WTC11 (cell line): ENCODE measurements around the gene CLEC16A. TPM values are rescaled to one million over a fixed set of nuclear protein-coding genes. Genes with fewer than 3 reads are reported as not detected.

Source experiments
- ATAC-seq: fragments of 200-7000 bp; cut with Tn5 transposase; 2 replicates; pipeline ENCODE4 v1.10.0; 2021; ENCODE audit warnings: mild to moderate bottlenecking, moderate library complexity
- CTCF ChIA-PET: fragments of 300-600 bp; sonication (Branson Sonifier 250); formaldehyde crosslinking; loops from one replicate; lab custom pipeline; 2021; ENCODE audit warnings: antibody characterized with exemption; lab: Charles Lee
- POLR2A ChIA-PET: fragments of 350-600 bp; sonication (Branson Sonifier 250); formaldehyde crosslinking; loops from one replicate; lab custom pipeline; 2021; ENCODE audit warnings: antibody characterized with exemption; lab: Charles Lee
- DNase-seq: peaks from one replicate; pipeline ENCODE4 v3.0.0; 2021; ENCODE audit warnings: low spot score
- H3K27ac Mint-ChIP-seq: 2 replicates; pipeline ENCODE4 v1.8.0; 2021; ENCODE audit warnings: mixed read lengths
- H3K27me3 Mint-ChIP-seq: 2 replicates; pipeline ENCODE4 v1.8.0; 2021; ENCODE audit warnings: low read depth, mild to moderate bottlenecking, moderate library complexity, mixed read lengths
- H3K36me3 Mint-ChIP-seq: 2 replicates; pipeline ENCODE4 v1.8.0; 2021; ENCODE audit warnings: mixed read lengths
- H3K4me1 Mint-ChIP-seq: 2 replicates; pipeline ENCODE4 v1.8.0; 2022; ENCODE audit warnings: mixed read lengths
- H3K4me3 Mint-ChIP-seq: 2 replicates; pipeline ENCODE4 v1.8.0; 2021; ENCODE audit warnings: mild to moderate bottlenecking, moderate library complexity, mixed read lengths
- H3K9me3 Mint-ChIP-seq: 2 replicates; pipeline ENCODE4 v1.8.0; 2021; ENCODE audit warnings: mixed read lengths
- CBFB ChIP-seq: sonication (generic); formaldehyde crosslinking; IDR thresholded peaks from 2 replicates; pipeline ENCODE4 v1.8.1; 2022; ENCODE audit warnings: mild to moderate bottlenecking, low read depth, missing genetic modification reagents
- ELF4 ChIP-seq: sonication (generic); formaldehyde crosslinking; IDR thresholded peaks from 2 replicates; pipeline ENCODE4 v1.8.1; 2022; ENCODE audit warnings: low read depth, mild to moderate bottlenecking, moderate library complexity, missing genetic modification reagents
- ETV6 ChIP-seq: sonication (generic); formaldehyde crosslinking; IDR thresholded peaks from 2 replicates; pipeline ENCODE4 v1.8.1; 2022; ENCODE audit warnings: mild to moderate bottlenecking, missing genetic modification reagents
- FOXP1 ChIP-seq: sonication (generic); formaldehyde crosslinking; IDR thresholded peaks from 2 replicates; pipeline ENCODE4 v1.8.0; 2022; ENCODE audit warnings: missing genetic modification reagents, mild to moderate bottlenecking, moderate library complexity, borderline replicate concordance
- GABPB1 ChIP-seq: sonication (generic); formaldehyde crosslinking; IDR thresholded peaks from 2 replicates; pipeline ENCODE4 v1.8.1; 2023; ENCODE audit warnings: mild to moderate bottlenecking, missing genetic modification reagents
- GRHL2 ChIP-seq: fragments of 250-450 bp; sonication (Bioruptor Pico); IDR thresholded peaks from 2 replicates; pipeline ENCODE4 v1.8.0; 2022; ENCODE audit warnings: mild to moderate bottlenecking, moderate library complexity; ENCODE audit not compliant: insufficient replicate concordance, severe bottlenecking
- HMGA2 ChIP-seq: fragments of 250-450 bp; sonication (Bioruptor Pico); IDR thresholded peaks from 2 replicates; pipeline ENCODE4 v1.4.0; 2021; ENCODE audit warnings: mild to moderate bottlenecking, moderate library complexity
- JAZF1 ChIP-seq: fragments of 250-450 bp; sonication (Bioruptor Pico); IDR thresholded peaks from 2 replicates; pipeline ENCODE4 v1.9.0; 2021; ENCODE audit warnings: moderate library complexity, mild to moderate bottlenecking, inconsistent platforms
- JUN ChIP-seq: sonication (generic); formaldehyde crosslinking; IDR thresholded peaks from 2 replicates; pipeline ENCODE4 v1.8.0; 2023; ENCODE audit warnings: mild to moderate bottlenecking, missing genetic modification reagents
- SP1 ChIP-seq: sonication (generic); formaldehyde crosslinking; conservative IDR thresholded peaks from 2 replicates; pipeline ENCODE4 v1.8.1; 2022; ENCODE audit warnings: missing genetic modification reagents
- TEAD4 ChIP-seq: sonication (generic); formaldehyde crosslinking; IDR thresholded peaks from 2 replicates; pipeline ENCODE4 v1.8.0; 2022; ENCODE audit warnings: mild to moderate bottlenecking, missing genetic modification reagents
- ZNF317 ChIP-seq: sonication (generic); formaldehyde crosslinking; IDR thresholded peaks from 2 replicates; pipeline ENCODE4 v1.8.1; 2023; ENCODE audit warnings: low read depth, mild to moderate bottlenecking, moderate library complexity, missing genetic modification reagents, borderline replicate concordance
- ZNF416 ChIP-seq: fragments of 250-450 bp; sonication (Bioruptor Pico); IDR thresholded peaks from 2 replicates; pipeline ENCODE4 v1.9.0; 2021; ENCODE audit warnings: mild to moderate bottlenecking, inconsistent platforms
- total RNA-seq: library from RNA; stranded (reverse); gene quantifications from 3 replicates; pipeline ENCODE4 v1.2.3, GENCODE V29; 2021
- TF ChIP-seq, protein P1 (sequence below): fragments of 250-450 bp; sonication (Bioruptor Pico); conservative IDR thresholded peaks from 2 replicates; pipeline ENCODE4 v1.9.0; 2021; ENCODE audit warnings: mild to moderate bottlenecking
- TF ChIP-seq, protein P2 (sequence below): sonication (generic); formaldehyde crosslinking; IDR thresholded peaks from 2 replicates; pipeline ENCODE4 v1.8.0; 2023; ENCODE audit warnings: mild to moderate bottlenecking, missing genetic modification reagents
- TF ChIP-seq, protein P3 (sequence below): sonication (generic); formaldehyde crosslinking; IDR thresholded peaks from 2 replicates; pipeline ENCODE4 v1.8.1; 2022; ENCODE audit warnings: low read depth, mild to moderate bottlenecking, moderate library complexity, missing genetic modification reagents, borderline replicate concordance
- TF ChIP-seq, protein P4 (sequence below): sonication (generic); formaldehyde crosslinking; IDR thresholded peaks from 2 replicates; pipeline ENCODE4 v1.8.0; 2022; ENCODE audit warnings: mild to moderate bottlenecking, missing genetic modification reagents
- TF ChIP-seq, protein P5 (sequence below): sonication (generic); formaldehyde crosslinking; IDR thresholded peaks from 2 replicates; pipeline ENCODE4 v1.8.0; 2022; ENCODE audit warnings: missing genetic modification reagents
- TF ChIP-seq, protein P6 (sequence below): fragments of 250-450 bp; sonication (Bioruptor Pico); IDR thresholded peaks from 2 replicates; pipeline ENCODE4 v1.9.0; 2021; ENCODE audit warnings: mild to moderate bottlenecking

Gene CLEC16A
- total RNA-seq, 1 experiment from 2014 or later: 14.4 TPM

DNA sequence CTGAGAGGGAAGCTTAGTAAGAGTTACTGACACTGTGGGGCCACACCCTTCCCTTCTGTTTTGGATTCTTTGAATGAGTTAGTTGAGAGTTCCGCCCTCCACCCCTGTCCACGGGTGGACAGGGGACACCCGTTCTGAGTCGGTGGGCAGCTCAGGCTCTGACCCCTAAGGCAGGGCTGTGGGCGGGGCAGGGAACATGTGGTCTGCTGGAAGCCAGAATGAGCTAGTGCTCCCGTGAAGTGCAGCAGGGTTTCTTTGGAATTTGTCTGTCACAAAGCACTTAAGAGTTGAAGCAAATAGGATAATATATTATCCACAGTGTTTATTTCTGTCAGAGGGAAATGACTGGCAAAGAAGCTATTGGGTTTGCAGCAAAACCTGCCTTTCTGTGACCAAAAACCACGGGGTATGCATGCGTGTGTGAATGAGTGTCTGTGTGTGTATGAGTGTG is 90.1 kb downstream of the CLEC16A start:
- TF ChIP-seq HMGA2 (no peak), CBFB (CRISPR knock-in tag) (no peak), GABPB1 (CRISPR knock-in tag) (no peak), FOXP1 (no peak), GRHL2 (CRISPR knock-in tag) (no peak)
- TF ChIP-seq, protein P1, sequence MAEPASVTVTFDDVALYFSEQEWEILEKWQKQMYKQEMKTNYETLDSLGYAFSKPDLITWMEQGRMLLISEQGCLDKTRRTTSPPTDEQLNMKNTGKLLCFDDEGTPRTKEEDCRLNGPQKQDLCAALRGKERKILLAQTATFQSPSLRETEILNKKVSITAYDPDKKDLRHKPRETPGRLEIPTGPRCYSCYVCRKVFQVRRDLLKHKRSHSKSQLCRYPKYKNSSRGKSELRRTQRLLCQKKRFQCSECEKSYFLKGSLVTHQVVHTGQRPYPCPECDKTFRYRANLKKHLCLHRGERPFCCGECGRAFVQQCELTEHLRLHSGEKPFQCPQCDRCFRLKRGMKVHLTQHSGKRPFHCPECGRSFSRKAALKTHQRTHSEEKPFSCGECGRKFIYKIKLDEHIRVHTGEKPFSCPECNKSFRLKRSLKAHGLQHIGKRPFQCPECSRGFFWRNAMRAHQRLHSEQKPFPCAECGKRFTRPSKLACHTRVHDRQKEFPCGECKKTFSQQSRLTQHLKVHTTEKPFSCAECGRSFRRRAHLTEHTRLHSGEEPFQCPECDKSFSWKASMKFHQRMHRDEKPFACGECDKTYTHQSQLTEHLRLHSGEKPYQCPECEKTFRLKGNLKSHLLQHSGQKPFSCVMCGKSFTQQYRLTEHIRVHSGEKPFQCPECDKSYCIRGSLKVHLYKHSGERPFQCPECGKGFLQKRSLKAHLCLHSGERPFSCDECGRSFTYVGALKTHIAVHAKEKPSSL (CRISPR knock-in tag): no peak
- TF ChIP-seq, protein P2, sequence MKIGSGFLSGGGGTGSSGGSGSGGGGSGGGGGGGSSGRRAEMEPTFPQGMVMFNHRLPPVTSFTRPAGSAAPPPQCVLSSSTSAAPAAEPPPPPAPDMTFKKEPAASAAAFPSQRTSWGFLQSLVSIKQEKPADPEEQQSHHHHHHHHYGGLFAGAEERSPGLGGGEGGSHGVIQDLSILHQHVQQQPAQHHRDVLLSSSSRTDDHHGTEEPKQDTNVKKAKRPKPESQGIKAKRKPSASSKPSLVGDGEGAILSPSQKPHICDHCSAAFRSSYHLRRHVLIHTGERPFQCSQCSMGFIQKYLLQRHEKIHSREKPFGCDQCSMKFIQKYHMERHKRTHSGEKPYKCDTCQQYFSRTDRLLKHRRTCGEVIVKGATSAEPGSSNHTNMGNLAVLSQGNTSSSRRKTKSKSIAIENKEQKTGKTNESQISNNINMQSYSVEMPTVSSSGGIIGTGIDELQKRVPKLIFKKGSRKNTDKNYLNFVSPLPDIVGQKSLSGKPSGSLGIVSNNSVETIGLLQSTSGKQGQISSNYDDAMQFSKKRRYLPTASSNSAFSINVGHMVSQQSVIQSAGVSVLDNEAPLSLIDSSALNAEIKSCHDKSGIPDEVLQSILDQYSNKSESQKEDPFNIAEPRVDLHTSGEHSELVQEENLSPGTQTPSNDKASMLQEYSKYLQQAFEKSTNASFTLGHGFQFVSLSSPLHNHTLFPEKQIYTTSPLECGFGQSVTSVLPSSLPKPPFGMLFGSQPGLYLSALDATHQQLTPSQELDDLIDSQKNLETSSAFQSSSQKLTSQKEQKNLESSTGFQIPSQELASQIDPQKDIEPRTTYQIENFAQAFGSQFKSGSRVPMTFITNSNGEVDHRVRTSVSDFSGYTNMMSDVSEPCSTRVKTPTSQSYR (CRISPR knock-in tag): no peak
- TF ChIP-seq, protein P3, sequence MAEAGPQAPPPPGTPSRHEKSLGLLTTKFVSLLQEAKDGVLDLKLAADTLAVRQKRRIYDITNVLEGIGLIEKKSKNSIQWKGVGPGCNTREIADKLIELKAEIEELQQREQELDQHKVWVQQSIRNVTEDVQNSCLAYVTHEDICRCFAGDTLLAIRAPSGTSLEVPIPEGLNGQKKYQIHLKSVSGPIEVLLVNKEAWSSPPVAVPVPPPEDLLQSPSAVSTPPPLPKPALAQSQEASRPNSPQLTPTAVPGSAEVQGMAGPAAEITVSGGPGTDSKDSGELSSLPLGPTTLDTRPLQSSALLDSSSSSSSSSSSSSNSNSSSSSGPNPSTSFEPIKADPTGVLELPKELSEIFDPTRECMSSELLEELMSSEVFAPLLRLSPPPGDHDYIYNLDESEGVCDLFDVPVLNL (CRISPR knock-in tag): no peak
- TF ChIP-seq, protein P4, sequence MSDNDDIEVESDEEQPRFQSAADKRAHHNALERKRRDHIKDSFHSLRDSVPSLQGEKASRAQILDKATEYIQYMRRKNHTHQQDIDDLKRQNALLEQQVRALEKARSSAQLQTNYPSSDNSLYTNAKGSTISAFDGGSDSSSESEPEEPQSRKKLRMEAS (CRISPR knock-in tag): no peak
- TF ChIP-seq, all 79 proteins: peak for 0
- Mint-ChIP-seq H3K36me3 (peaks cover 4% of the 10 kb centered on the region), H3K27me3 (no peaks in the 10 kb centered on the region), H3K4me3 (no peak overlapping the region), H3K27ac (no peak overlapping the region), H3K9me3 (no peaks in the 10 kb centered on the region), H3K4me1 (peaks cover 13% of the 10 kb centered on the region)
- DNase-seq (no peak), ATAC-seq (no peak)
- CTCF ChIA-PET: interaction anchor here (0.8 to 2.1 kb wide), 2 partner anchors 10 to 352 kb away, joined by 3 to 5 read pairs; no protein-coding TSS in a partner anchor
- POLR2A ChIA-PET: no interaction called here

DNA sequence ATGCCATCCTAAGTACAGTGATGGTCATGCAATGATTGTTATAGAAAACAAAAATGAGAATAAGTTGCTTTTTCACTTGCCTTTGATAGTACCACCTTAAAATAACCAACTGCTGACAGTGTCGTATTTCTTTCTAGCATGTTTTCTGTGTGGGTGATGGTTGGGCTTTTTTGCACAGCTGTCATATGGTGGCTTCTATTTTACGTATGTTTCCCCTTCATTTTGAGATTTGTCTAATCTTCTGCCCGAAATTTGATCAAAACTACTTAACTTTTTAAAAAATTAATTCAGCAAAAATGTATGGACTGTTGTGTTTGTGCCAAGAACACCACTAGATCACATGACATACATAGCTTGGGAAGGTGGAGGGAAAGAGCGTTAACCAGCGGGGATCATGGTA is 90.7 kb downstream of the CLEC16A start:
- ChIA-PET CTCF (interaction anchor here (2.1 kb wide), 1 partner anchor 352 kb away, joined by 5 read pairs; no protein-coding TSS in a partner anchor), POLR2A (no interaction called here)
- Mint-ChIP-seq H3K36me3 (no peaks in the 10 kb centered on the region), H3K4me1 (peaks cover 13% of the 10 kb centered on the region), H3K9me3 (no peaks in the 10 kb centered on the region), H3K4me3 (no peak overlapping the region), H3K27ac (no peak overlapping the region), H3K27me3 (no peaks in the 10 kb centered on the region)
- DNase-seq: no peak
- TF ChIP-seq, protein P5, sequence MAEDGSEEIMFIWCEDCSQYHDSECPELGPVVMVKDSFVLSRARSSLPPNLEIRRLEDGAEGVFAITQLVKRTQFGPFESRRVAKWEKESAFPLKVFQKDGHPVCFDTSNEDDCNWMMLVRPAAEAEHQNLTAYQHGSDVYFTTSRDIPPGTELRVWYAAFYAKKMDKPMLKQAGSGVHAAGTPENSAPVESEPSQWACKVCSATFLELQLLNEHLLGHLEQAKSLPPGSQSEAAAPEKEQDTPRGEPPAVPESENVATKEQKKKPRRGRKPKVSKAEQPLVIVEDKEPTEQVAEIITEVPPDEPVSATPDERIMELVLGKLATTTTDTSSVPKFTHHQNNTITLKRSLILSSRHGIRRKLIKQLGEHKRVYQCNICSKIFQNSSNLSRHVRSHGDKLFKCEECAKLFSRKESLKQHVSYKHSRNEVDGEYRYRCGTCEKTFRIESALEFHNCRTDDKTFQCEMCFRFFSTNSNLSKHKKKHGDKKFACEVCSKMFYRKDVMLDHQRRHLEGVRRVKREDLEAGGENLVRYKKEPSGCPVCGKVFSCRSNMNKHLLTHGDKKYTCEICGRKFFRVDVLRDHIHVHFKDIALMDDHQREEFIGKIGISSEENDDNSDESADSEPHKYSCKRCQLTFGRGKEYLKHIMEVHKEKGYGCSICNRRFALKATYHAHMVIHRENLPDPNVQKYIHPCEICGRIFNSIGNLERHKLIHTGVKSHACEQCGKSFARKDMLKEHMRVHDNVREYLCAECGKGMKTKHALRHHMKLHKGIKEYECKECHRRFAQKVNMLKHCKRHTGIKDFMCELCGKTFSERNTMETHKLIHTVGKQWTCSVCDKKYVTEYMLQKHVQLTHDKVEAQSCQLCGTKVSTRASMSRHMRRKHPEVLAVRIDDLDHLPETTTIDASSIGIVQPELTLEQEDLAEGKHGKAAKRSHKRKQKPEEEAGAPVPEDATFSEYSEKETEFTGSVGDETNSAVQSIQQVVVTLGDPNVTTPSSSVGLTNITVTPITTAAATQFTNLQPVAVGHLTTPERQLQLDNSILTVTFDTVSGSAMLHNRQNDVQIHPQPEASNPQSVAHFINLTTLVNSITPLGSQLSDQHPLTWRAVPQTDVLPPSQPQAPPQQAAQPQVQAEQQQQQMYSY (CRISPR knock-in tag): no peak
- ATAC-seq: no peak

DNA sequence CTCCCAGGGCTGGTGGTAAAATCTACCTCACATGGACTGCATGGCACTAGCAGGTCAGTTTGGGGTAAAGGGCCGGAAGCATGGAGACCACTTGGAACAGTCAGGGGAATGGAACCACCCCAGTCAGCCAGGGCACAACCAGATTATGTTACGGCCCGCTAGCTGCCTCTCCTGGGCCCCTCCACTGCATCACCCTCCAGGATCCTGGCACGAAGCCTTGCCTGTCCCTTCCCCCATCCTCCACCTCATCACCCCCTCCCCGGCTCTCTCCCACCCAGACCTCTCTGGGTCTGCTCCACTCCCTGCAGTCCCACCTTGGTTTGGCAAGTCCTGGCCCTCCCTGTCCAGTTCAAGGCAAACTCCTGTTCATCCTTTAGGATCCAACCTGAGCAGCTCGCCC is 91.7 kb downstream of the CLEC16A start:
- H3K9me3 Mint-ChIP-seq: no peaks in the 10 kb centered on the region
- H3K4me3 Mint-ChIP-seq: no peak overlapping the region
- POLR2A ChIA-PET: no interaction called here
- TF ChIP-seq GABPB1 (CRISPR knock-in tag) (no peak), ZNF317 (no peak), ETV6 (CRISPR knock-in tag) (no peak), TEAD4 (CRISPR knock-in tag) (no peak), ELF4 (no peak), ZNF416 (CRISPR knock-in tag) (no peak), SP1 (CRISPR knock-in tag) (no peak), JUN (CRISPR knock-in tag) (no peak), JAZF1 (no peak)
- TF ChIP-seq, protein P6, sequence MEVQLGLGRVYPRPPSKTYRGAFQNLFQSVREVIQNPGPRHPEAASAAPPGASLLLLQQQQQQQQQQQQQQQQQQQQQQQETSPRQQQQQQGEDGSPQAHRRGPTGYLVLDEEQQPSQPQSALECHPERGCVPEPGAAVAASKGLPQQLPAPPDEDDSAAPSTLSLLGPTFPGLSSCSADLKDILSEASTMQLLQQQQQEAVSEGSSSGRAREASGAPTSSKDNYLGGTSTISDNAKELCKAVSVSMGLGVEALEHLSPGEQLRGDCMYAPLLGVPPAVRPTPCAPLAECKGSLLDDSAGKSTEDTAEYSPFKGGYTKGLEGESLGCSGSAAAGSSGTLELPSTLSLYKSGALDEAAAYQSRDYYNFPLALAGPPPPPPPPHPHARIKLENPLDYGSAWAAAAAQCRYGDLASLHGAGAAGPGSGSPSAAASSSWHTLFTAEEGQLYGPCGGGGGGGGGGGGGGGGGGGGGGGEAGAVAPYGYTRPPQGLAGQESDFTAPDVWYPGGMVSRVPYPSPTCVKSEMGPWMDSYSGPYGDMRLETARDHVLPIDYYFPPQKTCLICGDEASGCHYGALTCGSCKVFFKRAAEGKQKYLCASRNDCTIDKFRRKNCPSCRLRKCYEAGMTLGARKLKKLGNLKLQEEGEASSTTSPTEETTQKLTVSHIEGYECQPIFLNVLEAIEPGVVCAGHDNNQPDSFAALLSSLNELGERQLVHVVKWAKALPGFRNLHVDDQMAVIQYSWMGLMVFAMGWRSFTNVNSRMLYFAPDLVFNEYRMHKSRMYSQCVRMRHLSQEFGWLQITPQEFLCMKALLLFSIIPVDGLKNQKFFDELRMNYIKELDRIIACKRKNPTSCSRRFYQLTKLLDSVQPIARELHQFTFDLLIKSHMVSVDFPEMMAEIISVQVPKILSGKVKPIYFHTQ (CRISPR knock-in tag): no peak

More for the DNA sequence above, 91.7 kb downstream of the CLEC16A start:
- ATAC-seq (no peak), DNase-seq (no peak)
- CTCF ChIA-PET: interaction anchor here (2.1 kb wide), 1 partner anchor 351 kb away, joined by 5 read pairs; no protein-coding TSS in a partner anchor
- Mint-ChIP-seq H3K27ac (no peak overlapping the region), H3K27me3 (no peaks in the 10 kb centered on the region), H3K36me3 (no peaks in the 10 kb centered on the region), H3K4me1 (peaks cover 13% of the 10 kb centered on the region)
